Measurements from ENCODE around the gene TRAF4. TPM values are rescaled to one million over a fixed set of nuclear protein-coding genes. Genes with fewer than 3 reads are reported as not detected.
A peak's percentile ranks its signal among the peaks of the same experiment; 100 is the strongest.

Gene TRAF4
- total RNA-seq, 1 experiment from 2014 or later: 268 TPM

GRCh38 chr17:28737770-28738679, 5.8 kb upstream of the TRAF4 start:
- Mint-ChIP-seq H3K27ac (no peak overlapping the region), H3K4me1 (peaks cover 12% of the 10 kb centered on the region), H3K36me3 (peaks cover 22% of the 10 kb centered on the region), H3K27me3 (ENCODE audit: low read depth) (no peaks in the 10 kb centered on the region), H3K4me3 (no peak overlapping the region), H3K9me3 (no peaks in the 10 kb centered on the region)
- CTCF ChIA-PET: interaction anchor here (0.7 kb wide), 1 partner anchor 111 kb away, joined by 3 read pairs; no protein-coding TSS in a partner anchor
- ATAC-seq (no peak), DNase-seq (ENCODE audit: low spot score) (no peak)
- no peak for TF ChIP-seq ETV6 (CRISPR knock-in tag; IDR thresholded peaks at IDR 0.05)
- no peak for TF ChIP-seq ZSCAN18 (CRISPR knock-in tag; IDR thresholded peaks at IDR 0.05)
- TF ChIP-seq STAT6 (CRISPR knock-in tag; conservative IDR thresholded peaks at IDR 0.05; ENCODE audit: low read depth): no peak
- no peak for TF ChIP-seq ZNF138 (CRISPR knock-in tag; conservative IDR thresholded peaks at IDR 0.05)
- no peak for TF ChIP-seq HMGA2 (CRISPR knock-in tag; IDR thresholded peaks at IDR 0.05)
- TF ChIP-seq SMAD3 (CRISPR knock-in tag; IDR thresholded peaks at IDR 0.05; ENCODE audit: borderline replicate concordance): no peak
- TF ChIP-seq RELA (CRISPR knock-in tag; IDR thresholded peaks at IDR 0.05; ENCODE audit: borderline replicate concordance): no peak
- TF ChIP-seq ZNF219 (CRISPR knock-in tag; IDR thresholded peaks at IDR 0.05; ENCODE audit: borderline replicate concordance): no peak
- TF ChIP-seq TEAD1 (CRISPR knock-in tag; IDR thresholded peaks at IDR 0.05): no peak
- TF ChIP-seq CTCF (IDR thresholded peaks at IDR 0.05): no peak
- TF ChIP-seq NR3C1 (CRISPR knock-in tag; conservative IDR thresholded peaks at IDR 0.05; ENCODE audit: low read depth): no peak
- TF ChIP-seq TEAD4 (CRISPR knock-in tag; IDR thresholded peaks at IDR 0.05): no peak
- no peak for TF ChIP-seq ZBTB21 (CRISPR knock-in tag; IDR thresholded peaks at IDR 0.05; ENCODE audit: borderline replicate concordance)
- no peak for TF ChIP-seq GABPB1 (CRISPR knock-in tag; IDR thresholded peaks at IDR 0.05)
- no peak for TF ChIP-seq ZBTB43 (CRISPR knock-in tag; IDR thresholded peaks at IDR 0.05)
- POLR2A ChIA-PET: interaction anchor here (0.8 to 1.0 kb wide), 2 partner anchors 12 to 27 kb away, joined by 3 to 4 read pairs; partner anchors contain the start of genes PROCA1 and TLCD1

GRCh38 chr17:28738680-28739384, 5.0 kb upstream of the TRAF4 start:
- ChIA-PET POLR2A (interaction anchor here (0.8 kb wide), 1 partner anchor 12 kb away, joined by 3 read pairs; the partner anchor contains the start of gene TLCD1), CTCF (interaction anchor here (0.7 kb wide), 1 partner anchor 110 kb away, joined by 3 read pairs; no protein-coding TSS in a partner anchor)
- DNase-seq (ENCODE audit: low spot score) (no peak), ATAC-seq (no peak)
- Mint-ChIP-seq H3K9me3 (no peaks in the 10 kb centered on the region), H3K4me3 (no peak overlapping the region), H3K4me1 (peaks cover 13% of the 10 kb centered on the region), H3K27ac (peak overlapping the region; percentile 57; the same call in 1 of the 2 replicates), H3K27me3 (ENCODE audit: low read depth) (no peaks in the 10 kb centered on the region), H3K36me3 (peaks cover 21% of the 10 kb centered on the region)
- no peak for TF ChIP-seq TP53 (CRISPR knock-in tag; IDR thresholded peaks at IDR 0.05)
- no peak for TF ChIP-seq GRHL2 (CRISPR knock-in tag; IDR thresholded peaks at IDR 0.05; ENCODE audit: insufficient replicate concordance, severe bottlenecking)
- TF ChIP-seq MXD4 (CRISPR knock-in tag; IDR thresholded peaks at IDR 0.05; ENCODE audit: borderline replicate concordance): no peak
- no peak for TF ChIP-seq E2F5 (CRISPR knock-in tag; IDR thresholded peaks at IDR 0.05)
- TF ChIP-seq SMAD4 (CRISPR knock-in tag; IDR thresholded peaks at IDR 0.05): no peak
- no peak for TF ChIP-seq ERG (CRISPR knock-in tag; IDR thresholded peaks at IDR 0.05)
- no peak for TF ChIP-seq JAZF1 (CRISPR knock-in tag; IDR thresholded peaks at IDR 0.05)
- TF ChIP-seq HMGA2 (CRISPR knock-in tag; IDR thresholded peaks at IDR 0.05): no peak
- TF ChIP-seq NFE2L1 (CRISPR knock-in tag; IDR thresholded peaks at IDR 0.05): no peak
- TF ChIP-seq NR3C1 (CRISPR knock-in tag; conservative IDR thresholded peaks at IDR 0.05; ENCODE audit: low read depth): no peak

All from WTC11 (cell line).